DND-41 (cell line): ENCODE measurements around the gene MITF.

Source experiments
- CTCF ChIP-seq: IDR thresholded peaks from 2 replicates; pipeline ENCODE4 v1.5.1; 2012; ENCODE audit warnings: borderline replicate concordance, low read length, moderate library complexity, mild to moderate bottlenecking; ENCODE audit not compliant: poor library complexity, severe bottlenecking; ENCODE audit errors: extremely low read depth
- EZH2 ChIP-seq: IDR thresholded peaks from 3 replicates; pipeline ENCODE4 v1.6.1; 2012; ENCODE audit warnings: borderline replicate concordance, low read depth, mild to moderate bottlenecking, moderate library complexity, low read length, inconsistent platforms; ENCODE audit not compliant: severe bottlenecking

GRCh38 chr3:69941037-69941436, 201.8 kb downstream of the MITF start:
- no peak for TF ChIP-seq CTCF
- TF ChIP-seq EZH2, result no peak
